Fibroblast of lung (primary cell): ENCODE results near the gene GAK.

Experiments
- CTCF ChIP-seq, 2 donors: IDR thresholded peaks in 1 of 2; conservative IDR thresholded peaks in 1 of 2; 1 replicate in 1 of 2; 2 replicates in 1 of 2; pipeline ENCODE4 v1.5.1; 2011 to 2012; ENCODE audit warnings: low read length in 2 of 2, control low read depth in 1 of 2, inconsistent platforms in 1 of 2, low read depth in 1 of 2, mild to moderate bottlenecking in 1 of 2
- EZH2 ChIP-seq: IDR thresholded peaks from 2 replicates; pipeline ENCODE4 v1.5.1; 2012; ENCODE audit warnings: low read length, control low read depth, mild to moderate bottlenecking; ENCODE audit errors: missing control alignments

DNA sequence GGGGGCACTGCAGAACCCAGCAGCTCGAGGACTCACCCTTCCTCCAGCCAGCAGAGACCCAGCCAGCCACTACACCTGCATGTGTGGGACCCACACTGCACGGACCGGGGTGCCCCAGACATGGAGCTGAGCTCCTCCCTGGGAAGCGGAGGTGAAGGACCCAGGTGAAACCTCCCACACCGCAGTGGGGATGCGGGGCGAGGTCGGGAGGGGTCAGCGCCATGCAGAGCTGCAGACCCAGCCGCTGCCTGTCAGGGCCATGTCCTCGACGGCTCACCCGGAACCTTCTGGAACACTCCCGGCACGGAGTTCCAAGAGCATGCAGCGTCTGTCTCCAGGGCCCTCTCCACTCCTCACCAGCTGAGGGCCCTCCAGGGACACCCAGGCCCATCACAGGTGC, 42.6 kb downstream of the GAK start:
- no peak for TF ChIP-seq CTCF (conservative IDR thresholded peaks at IDR 0.05 in 1 of 2, IDR thresholded peaks at IDR 0.05 in 1 of 2; ENCODE audit: low read depth in 1 of 2, low read length in 2 of 2)
- no peak for TF ChIP-seq EZH2
